ENCODE results near the gene CDCA7L.

- no peak for TF ChIP-seq CTCF (conservative IDR thresholded peaks at IDR 0.05; ENCODE audit: low read depth, low read length)
- TF ChIP-seq EZH2 (IDR thresholded peaks at IDR 0.05; ENCODE audit: low read length, unreplicated experiment) = no peak
These were observed 864 bp downstream of the CDCA7L start for GRCh38 chr7:21944616-21945453.

Measured in PC-3 (cell line).